Measurements from ENCODE around the gene CSF3R.

Gene CSF3R

DNA sequence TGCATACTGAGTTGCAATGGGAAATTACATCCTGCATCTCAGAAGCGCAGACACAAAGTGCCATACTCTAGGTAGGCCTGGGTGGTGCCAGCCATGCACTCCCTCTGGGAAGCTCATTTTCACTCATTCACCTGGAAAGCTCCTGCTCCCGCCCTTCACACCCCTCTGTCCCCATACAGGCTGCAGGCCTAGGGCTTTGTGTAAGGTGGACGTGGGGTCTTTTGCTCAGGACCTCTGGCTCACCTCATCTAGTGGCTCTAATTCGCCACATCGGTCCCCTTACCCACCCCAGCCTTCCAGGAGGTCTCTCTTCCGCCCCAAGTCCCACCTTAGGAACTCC lies 19.3 kb downstream of the CSF3R start:
- TF ChIP-seq, protein P1, sequence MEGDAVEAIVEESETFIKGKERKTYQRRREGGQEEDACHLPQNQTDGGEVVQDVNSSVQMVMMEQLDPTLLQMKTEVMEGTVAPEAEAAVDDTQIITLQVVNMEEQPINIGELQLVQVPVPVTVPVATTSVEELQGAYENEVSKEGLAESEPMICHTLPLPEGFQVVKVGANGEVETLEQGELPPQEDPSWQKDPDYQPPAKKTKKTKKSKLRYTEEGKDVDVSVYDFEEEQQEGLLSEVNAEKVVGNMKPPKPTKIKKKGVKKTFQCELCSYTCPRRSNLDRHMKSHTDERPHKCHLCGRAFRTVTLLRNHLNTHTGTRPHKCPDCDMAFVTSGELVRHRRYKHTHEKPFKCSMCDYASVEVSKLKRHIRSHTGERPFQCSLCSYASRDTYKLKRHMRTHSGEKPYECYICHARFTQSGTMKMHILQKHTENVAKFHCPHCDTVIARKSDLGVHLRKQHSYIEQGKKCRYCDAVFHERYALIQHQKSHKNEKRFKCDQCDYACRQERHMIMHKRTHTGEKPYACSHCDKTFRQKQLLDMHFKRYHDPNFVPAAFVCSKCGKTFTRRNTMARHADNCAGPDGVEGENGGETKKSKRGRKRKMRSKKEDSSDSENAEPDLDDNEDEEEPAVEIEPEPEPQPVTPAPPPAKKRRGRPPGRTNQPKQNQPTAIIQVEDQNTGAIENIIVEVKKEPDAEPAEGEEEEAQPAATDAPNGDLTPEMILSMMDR (IDR thresholded peaks at IDR 0.05; ENCODE audit: control extremely low read depth, extremely low read depth, low read depth, missing control alignments): no peak
- no peak for DNase-seq (ENCODE audit: extremely low spot score)
- ChIA-PET POLR2A (no interaction called here), CTCF (interaction anchor here (1.1 to 1.7 kb wide), 2 partner anchors 13 to 15 kb away, joined by 3 to 5 read pairs; partner anchors contain the start of gene OSCP1)

DNA sequence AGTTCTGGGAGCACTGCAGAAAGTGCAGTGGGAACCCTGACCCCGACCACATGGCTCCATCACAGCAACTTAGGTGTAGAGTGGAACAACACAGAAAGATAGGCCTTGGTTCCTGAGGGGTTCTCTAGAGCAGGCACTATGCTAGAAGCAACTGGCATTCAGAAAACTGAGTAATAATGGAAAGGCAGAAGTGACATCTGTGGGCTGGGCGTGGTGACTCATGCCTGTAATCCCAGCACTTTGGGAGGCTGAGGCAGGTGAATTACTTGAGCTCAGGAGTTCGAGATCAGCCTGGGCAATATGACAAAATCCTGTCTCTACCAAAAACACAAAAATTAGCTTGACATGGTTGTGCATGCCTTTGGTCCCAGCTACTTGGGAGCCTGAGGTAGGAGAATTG lies 23.8 kb downstream of the CSF3R start:
- CTCF ChIA-PET: interaction anchor here (0.8 to 2.3 kb wide), 3 partner anchors 8 to 35 kb away, joined by 3 to 5 read pairs (median 3); no protein-coding TSS in a partner anchor
- POLR2A ChIA-PET: interaction anchor here (1.9 kb wide), 1 partner anchor 8 kb away, joined by 5 read pairs; the partner anchor contains the start of gene OSCP1
- TF ChIP-seq, protein P1 (IDR thresholded peaks at IDR 0.05; ENCODE audit: control extremely low read depth, extremely low read depth, low read depth, missing control alignments): no peak
- no peak for DNase-seq (ENCODE audit: extremely low spot score)

DNA sequence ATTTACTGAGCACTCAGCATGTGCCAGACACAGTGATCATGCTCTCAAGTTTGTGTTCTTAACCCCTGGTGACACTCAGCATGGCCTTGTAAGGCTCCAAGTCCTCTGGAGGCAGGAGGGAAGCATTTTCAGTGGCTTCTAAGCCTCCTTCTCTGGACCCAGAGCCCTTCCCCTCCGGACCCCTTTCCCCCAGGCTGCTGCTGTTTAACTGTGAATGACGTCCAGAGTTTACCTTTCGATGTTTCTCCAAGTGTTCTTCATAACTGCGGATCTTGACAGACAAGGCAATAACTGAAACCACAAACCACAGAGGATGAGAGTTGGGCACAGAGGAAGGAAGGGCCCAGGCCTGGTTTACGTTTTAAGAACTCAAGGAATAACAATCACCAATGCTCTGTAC lies 25.0 kb downstream of the CSF3R start:
- ChIA-PET CTCF (no interaction called here), POLR2A (no interaction called here)
- DNase-seq (ENCODE audit: extremely low spot score): no peak
- TF ChIP-seq, protein P1 (IDR thresholded peaks at IDR 0.05; ENCODE audit: control extremely low read depth, extremely low read depth, low read depth, missing control alignments): no peak

DNA sequence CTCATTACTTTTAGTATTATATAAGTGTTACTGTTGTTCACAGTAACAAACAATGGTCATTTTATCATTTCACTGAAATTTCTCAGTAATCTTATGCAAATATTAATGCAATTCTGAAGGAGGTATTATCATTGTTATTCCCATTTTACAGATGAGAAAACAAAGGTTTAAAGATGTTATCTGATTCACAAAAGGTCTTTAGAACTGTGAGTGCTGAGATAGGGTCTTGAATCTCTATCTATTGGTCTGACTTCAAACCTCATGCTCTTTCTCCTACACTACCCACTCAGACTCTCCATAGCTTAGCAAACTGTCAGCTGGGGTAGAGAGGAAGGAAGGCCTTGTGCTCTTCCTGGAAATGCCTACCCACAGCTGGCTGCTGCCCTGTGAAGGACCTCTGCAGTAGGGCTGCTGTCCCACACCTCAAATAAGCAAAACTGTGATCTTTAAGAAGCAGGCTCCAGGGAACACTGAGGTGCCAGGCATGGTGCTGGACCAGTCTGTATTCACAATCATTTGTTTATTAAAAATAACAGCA lies 26.3 kb downstream of the CSF3R start:
- DNase-seq (ENCODE audit: extremely low spot score): no peak
- POLR2A ChIA-PET: interaction anchor here (0.5 kb wide), 1 partner anchor 735 kb away, joined by 4 read pairs; no protein-coding TSS in a partner anchor
- CTCF ChIA-PET: no interaction called here
- TF ChIP-seq, protein P1 (IDR thresholded peaks at IDR 0.05; ENCODE audit: control extremely low read depth, extremely low read depth, low read depth, missing control alignments): no peak

DNA sequence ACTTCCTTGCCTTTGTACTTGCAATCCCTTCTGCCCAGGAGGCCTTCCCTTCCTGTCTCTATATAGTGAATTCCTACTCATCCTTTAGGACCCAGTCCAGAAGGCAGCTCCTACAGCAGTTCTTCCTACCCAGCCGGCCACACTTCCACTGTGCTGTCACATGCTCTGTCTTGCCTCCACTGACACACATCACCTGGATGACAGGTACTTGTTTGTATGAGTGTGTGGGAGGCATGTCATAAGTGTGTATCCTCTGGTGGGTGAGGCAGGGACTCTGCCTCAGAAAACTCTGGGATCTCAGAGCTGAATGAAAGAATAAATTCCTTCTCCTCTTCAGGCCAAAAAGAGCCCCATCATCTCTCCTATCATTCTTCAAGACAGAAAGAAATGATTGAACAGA lies 27.3 kb downstream of the CSF3R start:
- CTCF ChIA-PET: interaction anchor here (1.0 to 1.2 kb wide), 2 partner anchors 10 to 62 kb away, joined by 3 read pairs; no protein-coding TSS in a partner anchor
- POLR2A ChIA-PET: no interaction called here
- no peak for DNase-seq (ENCODE audit: extremely low spot score)
- TF ChIP-seq, protein P1 (IDR thresholded peaks at IDR 0.05; ENCODE audit: control extremely low read depth, extremely low read depth, low read depth, missing control alignments): no peak

DNA sequence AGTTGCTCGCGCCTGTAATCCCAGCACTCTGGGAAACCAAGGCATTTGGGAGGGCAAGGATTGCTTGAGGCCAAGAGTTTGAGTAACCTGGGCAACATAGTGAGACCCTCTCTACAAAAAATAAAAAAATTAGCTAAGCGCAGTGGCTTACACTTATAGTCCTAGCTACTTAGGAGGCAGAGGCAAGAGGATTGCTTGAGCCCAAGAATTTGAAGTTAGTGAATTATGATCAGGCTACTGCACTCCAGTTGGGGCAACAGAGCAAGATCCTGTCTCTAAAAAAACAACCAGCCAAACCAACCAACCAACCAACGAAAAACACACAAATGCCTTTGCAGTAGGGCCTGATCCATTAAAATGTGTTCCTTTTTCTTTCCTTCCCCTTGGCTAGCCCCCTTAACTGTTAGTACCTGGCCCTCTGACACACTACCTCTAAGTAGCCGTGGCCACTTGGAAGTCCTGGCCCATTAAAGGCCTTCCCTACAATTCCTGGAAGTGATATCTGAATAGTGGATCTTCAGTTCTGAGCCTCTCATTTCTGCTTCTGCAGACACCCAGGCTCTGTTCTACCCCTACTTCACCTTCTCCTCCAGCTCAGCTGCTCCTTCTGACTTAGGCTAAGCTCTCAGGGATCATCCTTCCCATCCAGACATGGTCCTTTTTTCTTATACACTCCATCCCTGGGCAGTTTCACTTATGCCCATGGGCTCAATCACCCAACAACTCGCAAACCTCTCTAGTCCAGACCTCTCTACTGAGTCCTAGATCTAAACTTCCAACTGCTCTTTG lies 28.9 kb downstream of the CSF3R start:
- ChIA-PET POLR2A (interaction anchor here (0.5 to 0.6 kb wide), 2 partner anchors 368 to 1491 kb away, joined by 3 to 5 read pairs; no protein-coding TSS in a partner anchor), CTCF (interaction anchor here (1.1 kb wide), 1 partner anchor 111 kb away, joined by 3 read pairs; no protein-coding TSS in a partner anchor)
- DNase-seq (ENCODE audit: extremely low spot score): no peak
- TF ChIP-seq, protein P1 (IDR thresholded peaks at IDR 0.05; ENCODE audit: control extremely low read depth, extremely low read depth, low read depth, missing control alignments): no peak
